ENCODE results near the gene DHX9.

Gene DHX9

GRCh38 chr1:182803846-182804245, 35.3 kb upstream of the DHX9 start:
- no peak overlapping the region for H3K27ac ChIP-seq (replicated peaks)
- DNase-seq (ENCODE audit: low read depth in 1 of 2, low spot score in 1 of 2): no peak
- no peaks in the 10 kb centered on the region for H3K27me3 ChIP-seq (ENCODE audit: insufficient read depth, poor library complexity, severe bottlenecking)
- no peak overlapping the region for H3K4me3 ChIP-seq (replicated peaks; ENCODE audit: insufficient read depth, low read length)
- TF ChIP-seq CTCF (IDR thresholded peaks at IDR 0.05; ENCODE audit: insufficient read depth, low read length) (no peak), GABPA (IDR thresholded peaks at IDR 0.05; ENCODE audit: low read depth) (no peak), POLR2AphosphoS5 (IDR thresholded peaks at IDR 0.05; ENCODE audit: low read depth) (no peak), SPI1 (IDR thresholded peaks at IDR 0.05; ENCODE audit: borderline replicate concordance, low read depth) (no peak)
- TF ChIP-seq, protein P1, sequence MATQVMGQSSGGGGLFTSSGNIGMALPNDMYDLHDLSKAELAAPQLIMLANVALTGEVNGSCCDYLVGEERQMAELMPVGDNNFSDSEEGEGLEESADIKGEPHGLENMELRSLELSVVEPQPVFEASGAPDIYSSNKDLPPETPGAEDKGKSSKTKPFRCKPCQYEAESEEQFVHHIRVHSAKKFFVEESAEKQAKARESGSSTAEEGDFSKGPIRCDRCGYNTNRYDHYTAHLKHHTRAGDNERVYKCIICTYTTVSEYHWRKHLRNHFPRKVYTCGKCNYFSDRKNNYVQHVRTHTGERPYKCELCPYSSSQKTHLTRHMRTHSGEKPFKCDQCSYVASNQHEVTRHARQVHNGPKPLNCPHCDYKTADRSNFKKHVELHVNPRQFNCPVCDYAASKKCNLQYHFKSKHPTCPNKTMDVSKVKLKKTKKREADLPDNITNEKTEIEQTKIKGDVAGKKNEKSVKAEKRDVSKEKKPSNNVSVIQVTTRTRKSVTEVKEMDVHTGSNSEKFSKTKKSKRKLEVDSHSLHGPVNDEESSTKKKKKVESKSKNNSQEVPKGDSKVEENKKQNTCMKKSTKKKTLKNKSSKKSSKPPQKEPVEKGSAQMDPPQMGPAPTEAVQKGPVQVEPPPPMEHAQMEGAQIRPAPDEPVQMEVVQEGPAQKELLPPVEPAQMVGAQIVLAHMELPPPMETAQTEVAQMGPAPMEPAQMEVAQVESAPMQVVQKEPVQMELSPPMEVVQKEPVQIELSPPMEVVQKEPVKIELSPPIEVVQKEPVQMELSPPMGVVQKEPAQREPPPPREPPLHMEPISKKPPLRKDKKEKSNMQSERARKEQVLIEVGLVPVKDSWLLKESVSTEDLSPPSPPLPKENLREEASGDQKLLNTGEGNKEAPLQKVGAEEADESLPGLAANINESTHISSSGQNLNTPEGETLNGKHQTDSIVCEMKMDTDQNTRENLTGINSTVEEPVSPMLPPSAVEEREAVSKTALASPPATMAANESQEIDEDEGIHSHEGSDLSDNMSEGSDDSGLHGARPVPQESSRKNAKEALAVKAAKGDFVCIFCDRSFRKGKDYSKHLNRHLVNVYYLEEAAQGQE (IDR thresholded peaks at IDR 0.05; ENCODE audit: insufficient replicate concordance, low read depth): no peak

DNA sequence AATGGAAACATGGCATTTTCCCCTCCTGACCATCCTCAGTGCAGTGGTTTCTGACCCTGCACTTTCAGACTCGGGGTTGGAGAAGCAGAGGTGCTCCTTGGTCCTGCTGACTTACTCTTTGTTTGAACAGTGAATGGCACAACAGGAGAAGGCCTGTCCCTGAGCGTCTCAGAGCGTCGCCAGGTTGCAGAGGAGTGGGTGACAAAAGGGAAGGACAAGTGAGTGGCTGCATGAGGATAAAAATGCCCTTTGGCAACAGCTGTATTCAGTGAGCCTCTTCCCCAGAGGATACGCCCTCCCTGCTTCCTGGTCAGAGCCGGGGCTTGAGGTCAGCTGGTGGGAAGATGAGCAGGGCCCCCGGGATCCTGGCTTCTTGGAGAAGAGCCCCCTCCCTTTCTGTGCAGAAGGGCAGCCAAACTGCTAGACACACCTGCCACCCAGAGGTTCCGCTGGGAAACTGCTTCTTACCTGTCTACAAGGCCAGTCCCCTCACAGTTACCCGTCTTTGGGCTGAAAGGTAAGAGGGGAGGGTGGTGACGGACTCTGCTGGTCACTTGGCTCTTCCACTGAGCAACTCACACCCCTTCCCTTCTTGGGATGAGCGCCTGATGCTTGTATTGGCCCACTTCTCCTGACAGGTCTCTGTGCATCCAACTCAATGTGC, 33.0 kb upstream of the DHX9 start:
- DNase-seq (ENCODE audit: low read depth in 1 of 2, low spot score in 1 of 2): no peak
- TF ChIP-seq SPI1 (IDR thresholded peaks at IDR 0.05; ENCODE audit: borderline replicate concordance, low read depth) (no peak), GABPA (IDR thresholded peaks at IDR 0.05; ENCODE audit: low read depth) (no peak), CTCF (IDR thresholded peaks at IDR 0.05; ENCODE audit: insufficient read depth, low read length) (no peak), POLR2AphosphoS5 (IDR thresholded peaks at IDR 0.05; ENCODE audit: low read depth) (no peak)
- TF ChIP-seq, protein P1 (IDR thresholded peaks at IDR 0.05; ENCODE audit: insufficient replicate concordance, low read depth): no peak
- Histone ChIP-seq H3K27me3 (ENCODE audit: insufficient read depth, poor library complexity, severe bottlenecking) (no peaks in the 10 kb centered on the region), H3K4me3 (replicated peaks; ENCODE audit: insufficient read depth, low read length) (no peak overlapping the region), H3K27ac (replicated peaks) (no peak overlapping the region)

- Histone ChIP-seq H3K27me3 (ENCODE audit: insufficient read depth, poor library complexity, severe bottlenecking) (no peaks in the 10 kb centered on the region), H3K4me3 (replicated peaks; ENCODE audit: insufficient read depth, low read length) (no peak overlapping the region), H3K27ac (replicated peaks) (no peak overlapping the region)
- no peak for TF ChIP-seq CTCF (IDR thresholded peaks at IDR 0.05; ENCODE audit: insufficient read depth, low read length)
- TF ChIP-seq POLR2AphosphoS5 (IDR thresholded peaks at IDR 0.05; ENCODE audit: low read depth): no peak
- TF ChIP-seq GABPA (IDR thresholded peaks at IDR 0.05; ENCODE audit: low read depth): no peak
- TF ChIP-seq, protein P1 (IDR thresholded peaks at IDR 0.05; ENCODE audit: insufficient replicate concordance, low read depth): no peak
- TF ChIP-seq SPI1 (IDR thresholded peaks at IDR 0.05; ENCODE audit: borderline replicate concordance, low read depth): no peak
- no peak for DNase-seq (ENCODE audit: low read depth in 1 of 2, low spot score in 1 of 2)
Measured at GRCh38 chr1:182807907-182808306, 31.2 kb upstream of the DHX9 start.

All from HL-60 (cell line).